ENCODE measurements around the gene NMT1.

DNA sequence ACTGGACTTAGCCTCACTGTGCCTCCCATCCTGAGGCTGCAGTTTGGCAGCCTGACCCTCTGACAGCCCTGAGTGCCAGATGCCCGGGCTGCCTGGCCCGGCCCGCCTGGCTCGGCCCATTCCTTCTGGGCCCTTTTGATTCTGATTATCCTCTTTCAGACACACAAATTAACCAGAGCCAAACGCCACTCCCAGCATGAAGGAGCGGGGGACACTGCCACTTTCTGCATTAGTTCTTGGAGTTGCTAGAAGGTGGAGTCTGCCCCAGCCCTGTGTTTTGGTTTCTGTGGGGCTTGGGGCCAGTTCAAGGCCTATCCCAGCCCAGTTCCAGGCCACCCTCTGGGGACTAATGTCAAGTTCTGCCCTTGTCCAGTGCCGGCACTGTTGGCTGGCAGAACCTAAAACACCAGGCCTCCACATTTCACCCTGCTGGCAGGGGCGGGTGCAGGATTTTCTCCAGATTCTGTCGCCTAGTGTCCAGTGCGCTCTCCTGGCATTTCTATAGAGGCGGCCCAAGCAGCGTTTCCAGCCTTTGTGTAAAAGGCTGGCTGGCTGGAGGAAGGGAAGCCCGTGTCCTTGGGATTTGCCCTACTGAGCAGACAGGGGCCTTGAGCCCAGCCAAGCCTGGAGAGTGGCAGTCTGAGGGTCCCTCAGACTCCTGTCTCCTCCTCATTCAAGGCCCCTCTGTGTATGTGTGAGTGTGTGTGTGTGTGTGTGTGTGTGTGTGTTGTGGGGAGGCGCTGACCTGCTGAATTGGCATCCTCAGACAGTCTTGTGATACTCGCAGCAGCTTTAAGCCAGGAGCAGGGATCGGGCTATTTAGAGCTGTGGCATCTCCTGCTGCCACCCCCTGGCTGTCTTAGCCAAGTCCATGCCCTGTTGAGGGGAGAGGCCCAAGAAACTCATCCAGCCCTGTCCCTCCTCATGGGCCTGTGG lies 49.8 kb downstream of the NMT1 start:
- TF ChIP-seq, protein P1, sequence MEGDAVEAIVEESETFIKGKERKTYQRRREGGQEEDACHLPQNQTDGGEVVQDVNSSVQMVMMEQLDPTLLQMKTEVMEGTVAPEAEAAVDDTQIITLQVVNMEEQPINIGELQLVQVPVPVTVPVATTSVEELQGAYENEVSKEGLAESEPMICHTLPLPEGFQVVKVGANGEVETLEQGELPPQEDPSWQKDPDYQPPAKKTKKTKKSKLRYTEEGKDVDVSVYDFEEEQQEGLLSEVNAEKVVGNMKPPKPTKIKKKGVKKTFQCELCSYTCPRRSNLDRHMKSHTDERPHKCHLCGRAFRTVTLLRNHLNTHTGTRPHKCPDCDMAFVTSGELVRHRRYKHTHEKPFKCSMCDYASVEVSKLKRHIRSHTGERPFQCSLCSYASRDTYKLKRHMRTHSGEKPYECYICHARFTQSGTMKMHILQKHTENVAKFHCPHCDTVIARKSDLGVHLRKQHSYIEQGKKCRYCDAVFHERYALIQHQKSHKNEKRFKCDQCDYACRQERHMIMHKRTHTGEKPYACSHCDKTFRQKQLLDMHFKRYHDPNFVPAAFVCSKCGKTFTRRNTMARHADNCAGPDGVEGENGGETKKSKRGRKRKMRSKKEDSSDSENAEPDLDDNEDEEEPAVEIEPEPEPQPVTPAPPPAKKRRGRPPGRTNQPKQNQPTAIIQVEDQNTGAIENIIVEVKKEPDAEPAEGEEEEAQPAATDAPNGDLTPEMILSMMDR (IDR thresholded peaks at IDR 0.05 in 4 of 5, conservative IDR thresholded peaks at IDR 0.05 in 1 of 5), result no peak
- no peak for TF ChIP-seq POLR2A (IDR thresholded peaks at IDR 0.05)

All from gastrocnemius medialis (tissue), 4 donors.